Skin epidermis (tissue), 12 donors: Measurements from ENCODE around the gene TCOF1.

Source experiments
- H3K27ac ChIP-seq, 21 experiments: fragments of 200-600 bp; sonication (generic) in 11 of 21; one replicate each; pipeline ENCODE4 v1.5.0; 2020; ENCODE audit warnings: mild to moderate bottlenecking in 3 of 21, inconsistent platforms in 2 of 21, moderate library complexity in 2 of 21
- H3K4me3 ChIP-seq, 7 experiments: fragments of 200-600 bp; sonication (generic) in 2 of 7; one replicate each; pipeline ENCODE4 v1.5.0; 2020; ENCODE audit warnings: inconsistent platforms in 2 of 7, mild to moderate bottlenecking in 2 of 7, moderate library complexity in 1 of 7

Gene TCOF1, protein sequence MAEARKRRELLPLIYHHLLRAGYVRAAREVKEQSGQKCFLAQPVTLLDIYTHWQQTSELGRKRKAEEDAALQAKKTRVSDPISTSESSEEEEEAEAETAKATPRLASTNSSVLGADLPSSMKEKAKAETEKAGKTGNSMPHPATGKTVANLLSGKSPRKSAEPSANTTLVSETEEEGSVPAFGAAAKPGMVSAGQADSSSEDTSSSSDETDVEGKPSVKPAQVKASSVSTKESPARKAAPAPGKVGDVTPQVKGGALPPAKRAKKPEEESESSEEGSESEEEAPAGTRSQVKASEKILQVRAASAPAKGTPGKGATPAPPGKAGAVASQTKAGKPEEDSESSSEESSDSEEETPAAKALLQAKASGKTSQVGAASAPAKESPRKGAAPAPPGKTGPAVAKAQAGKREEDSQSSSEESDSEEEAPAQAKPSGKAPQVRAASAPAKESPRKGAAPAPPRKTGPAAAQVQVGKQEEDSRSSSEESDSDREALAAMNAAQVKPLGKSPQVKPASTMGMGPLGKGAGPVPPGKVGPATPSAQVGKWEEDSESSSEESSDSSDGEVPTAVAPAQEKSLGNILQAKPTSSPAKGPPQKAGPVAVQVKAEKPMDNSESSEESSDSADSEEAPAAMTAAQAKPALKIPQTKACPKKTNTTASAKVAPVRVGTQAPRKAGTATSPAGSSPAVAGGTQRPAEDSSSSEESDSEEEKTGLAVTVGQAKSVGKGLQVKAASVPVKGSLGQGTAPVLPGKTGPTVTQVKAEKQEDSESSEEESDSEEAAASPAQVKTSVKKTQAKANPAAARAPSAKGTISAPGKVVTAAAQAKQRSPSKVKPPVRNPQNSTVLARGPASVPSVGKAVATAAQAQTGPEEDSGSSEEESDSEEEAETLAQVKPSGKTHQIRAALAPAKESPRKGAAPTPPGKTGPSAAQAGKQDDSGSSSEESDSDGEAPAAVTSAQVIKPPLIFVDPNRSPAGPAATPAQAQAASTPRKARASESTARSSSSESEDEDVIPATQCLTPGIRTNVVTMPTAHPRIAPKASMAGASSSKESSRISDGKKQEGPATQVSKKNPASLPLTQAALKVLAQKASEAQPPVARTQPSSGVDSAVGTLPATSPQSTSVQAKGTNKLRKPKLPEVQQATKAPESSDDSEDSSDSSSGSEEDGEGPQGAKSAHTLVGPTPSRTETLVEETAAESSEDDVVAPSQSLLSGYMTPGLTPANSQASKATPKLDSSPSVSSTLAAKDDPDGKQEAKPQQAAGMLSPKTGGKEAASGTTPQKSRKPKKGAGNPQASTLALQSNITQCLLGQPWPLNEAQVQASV (N-terminal part only)

GRCh38 chr5:150357326-150358260 is at the start of gene TCOF1:
Gene TCOF1 (plus strand): TSS chr5:150357697. CDS start chr5:150357747, 50 bp downstream.
- Histone ChIP-seq H3K27ac (peak within 1 kb of the TSS; percentile 23 to 89 (median 80)), H3K4me3 (peak within 1 kb of the TSS; percentile 63 to 95 (median 86))

DNA sequence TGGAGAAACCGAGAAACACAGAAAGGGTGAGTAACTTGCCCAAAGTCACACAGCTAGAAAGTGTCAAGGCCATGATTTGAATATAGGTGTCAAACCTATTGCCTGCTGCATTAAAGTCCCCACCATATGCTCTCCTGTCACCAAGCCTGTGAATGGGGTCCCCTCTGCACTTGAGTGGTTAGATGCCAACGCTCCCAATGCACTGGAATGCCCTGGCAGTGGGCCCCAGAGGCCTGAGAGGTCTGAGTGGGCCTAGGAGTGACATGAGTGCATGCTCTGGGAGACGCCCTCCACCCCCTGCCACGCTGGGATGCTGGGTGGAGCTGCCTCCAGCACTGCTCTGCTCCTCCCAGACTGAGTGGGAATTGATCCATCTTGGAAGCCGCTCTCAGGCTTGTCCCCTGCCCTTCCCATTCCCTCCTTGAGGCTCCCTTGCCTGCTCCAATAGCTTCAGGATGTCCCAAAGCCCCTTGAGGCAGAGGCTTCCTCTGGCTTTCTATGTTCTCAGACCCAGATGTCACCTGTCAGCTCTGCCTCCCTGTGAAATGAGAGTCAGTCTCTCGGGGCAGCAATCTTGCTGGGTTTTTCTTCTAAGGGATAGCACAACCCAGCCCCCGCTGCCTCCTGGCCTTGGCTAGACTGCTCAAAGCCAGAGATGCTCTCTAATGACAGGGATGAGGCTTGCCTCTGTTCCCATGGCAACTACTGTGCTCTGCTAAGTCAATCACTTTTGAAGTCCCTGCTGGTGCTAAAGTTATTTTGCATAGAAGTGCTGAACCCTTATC is 48.2 kb upstream of the TCOF1 start:
- Histone ChIP-seq H3K4me3 (no peak overlapping the region), H3K27ac (no peak overlapping the region)

DNA sequence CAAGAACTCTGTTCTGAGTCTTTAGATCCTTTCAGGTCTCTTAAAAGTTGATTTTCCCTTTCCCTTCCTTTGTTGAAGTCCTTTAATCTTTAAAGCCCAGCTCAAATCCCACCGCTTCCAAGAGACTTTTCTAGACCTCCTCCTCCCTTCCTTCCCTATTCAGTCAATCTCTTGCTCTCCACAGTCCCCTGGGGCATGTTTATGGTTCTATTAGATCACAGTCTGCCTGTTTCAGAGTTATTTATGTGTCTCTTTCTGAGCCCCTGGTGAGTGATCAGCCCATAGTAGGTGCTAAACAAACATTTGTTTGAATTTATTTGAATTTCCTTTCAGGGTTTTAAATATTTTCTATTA is 47.6 kb upstream of the TCOF1 start:
- H3K4me3 ChIP-seq: no peak overlapping the region
- H3K27ac ChIP-seq: no peak overlapping the region

DNA sequence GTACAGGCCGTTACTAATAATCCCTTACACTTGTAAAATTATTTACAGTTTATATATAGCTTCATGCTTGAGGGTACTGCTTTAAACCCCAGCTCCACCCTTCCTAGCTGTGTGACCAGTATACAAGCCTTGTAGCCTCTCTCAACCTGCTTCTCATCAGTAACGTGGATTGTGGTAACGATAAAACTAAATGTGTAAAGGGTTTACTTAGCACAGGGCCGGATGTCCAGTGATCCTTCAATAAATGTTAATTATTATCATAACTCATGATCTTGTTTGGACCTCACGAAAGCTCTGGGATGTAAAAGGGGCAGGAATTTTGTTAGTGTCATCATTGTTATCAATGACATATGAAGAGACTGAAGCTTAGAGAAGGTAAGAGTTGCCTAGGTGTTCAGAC is 47.3 kb upstream of the TCOF1 start:
- Histone ChIP-seq H3K27ac (no peak overlapping the region), H3K4me3 (no peak overlapping the region)

DNA sequence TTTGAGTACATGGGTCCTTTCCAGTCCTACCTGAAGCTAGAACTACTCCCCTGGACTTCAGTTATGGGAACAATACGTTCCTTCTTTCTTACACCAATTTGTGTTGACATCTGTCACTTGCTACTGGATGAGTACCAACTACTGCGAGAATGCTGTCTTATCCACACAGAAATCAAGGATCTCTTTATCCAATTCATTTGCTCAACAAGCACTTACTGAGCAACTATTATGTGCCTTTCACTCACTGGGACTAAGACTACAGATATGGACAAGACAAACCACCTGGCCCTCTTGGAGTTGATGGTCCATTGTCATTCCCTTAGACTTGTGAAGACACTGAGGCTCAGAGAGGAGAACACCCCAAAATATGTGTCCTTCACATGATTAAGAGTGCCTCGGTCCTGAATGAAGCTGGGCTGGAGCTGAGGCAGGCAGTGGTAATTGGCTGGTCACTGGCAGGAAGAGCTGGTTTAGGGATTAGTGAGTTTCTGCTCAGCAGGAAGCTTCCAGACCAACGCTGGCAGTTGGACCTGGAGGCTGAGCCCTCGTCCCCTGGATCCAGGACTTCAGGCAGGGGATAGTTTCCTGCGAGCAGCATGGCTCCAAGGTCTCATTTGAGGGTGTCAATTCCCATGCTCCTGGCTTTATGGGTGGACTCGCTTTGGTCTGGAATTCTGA is 46.3 kb upstream of the TCOF1 start:
- H3K27ac ChIP-seq: no peak overlapping the region
- no peak overlapping the region for H3K4me3 ChIP-seq

DNA sequence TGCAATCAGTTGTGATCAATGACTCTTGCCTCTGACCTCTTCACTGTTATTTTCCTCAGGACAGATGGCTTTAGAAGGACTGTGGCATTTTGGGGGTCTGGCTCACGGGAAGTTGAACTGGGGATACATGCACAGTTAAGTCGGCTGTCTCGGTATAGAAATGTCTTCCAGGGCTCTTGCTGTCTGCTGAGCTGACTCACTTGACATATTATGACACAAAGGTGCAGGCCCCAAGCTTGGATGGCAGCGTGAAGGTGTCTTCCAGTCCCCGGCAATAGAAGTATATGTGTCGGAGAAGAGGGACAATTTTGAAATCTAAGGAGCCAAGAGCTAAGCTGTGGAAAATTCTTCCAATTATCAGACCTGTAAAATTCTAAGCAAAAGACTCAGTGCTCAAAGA is 45.0 kb upstream of the TCOF1 start:
- Histone ChIP-seq H3K4me3 (no peak overlapping the region), H3K27ac (no peak overlapping the region)

DNA sequence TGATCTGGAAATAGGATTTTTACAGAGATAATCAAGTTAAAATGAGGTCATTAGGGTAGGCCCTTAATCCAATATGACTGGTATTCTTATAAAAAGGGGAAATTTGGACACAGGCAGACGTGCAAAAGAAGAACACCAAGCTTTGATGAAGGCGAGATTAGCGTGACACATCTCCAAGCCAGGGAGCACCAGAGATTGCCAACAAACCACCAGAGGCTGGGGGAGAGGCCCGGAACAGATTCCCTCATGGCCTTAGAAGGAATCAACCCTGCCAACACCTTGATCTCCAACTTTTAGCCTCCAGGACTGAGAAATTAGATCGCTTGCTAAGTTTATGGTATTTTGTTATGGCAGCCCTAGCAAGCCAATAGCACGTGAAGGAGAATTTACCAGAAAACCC is 44.0 kb upstream of the TCOF1 start:
- Histone ChIP-seq H3K27ac (no peak overlapping the region), H3K4me3 (no peak overlapping the region)

DNA sequence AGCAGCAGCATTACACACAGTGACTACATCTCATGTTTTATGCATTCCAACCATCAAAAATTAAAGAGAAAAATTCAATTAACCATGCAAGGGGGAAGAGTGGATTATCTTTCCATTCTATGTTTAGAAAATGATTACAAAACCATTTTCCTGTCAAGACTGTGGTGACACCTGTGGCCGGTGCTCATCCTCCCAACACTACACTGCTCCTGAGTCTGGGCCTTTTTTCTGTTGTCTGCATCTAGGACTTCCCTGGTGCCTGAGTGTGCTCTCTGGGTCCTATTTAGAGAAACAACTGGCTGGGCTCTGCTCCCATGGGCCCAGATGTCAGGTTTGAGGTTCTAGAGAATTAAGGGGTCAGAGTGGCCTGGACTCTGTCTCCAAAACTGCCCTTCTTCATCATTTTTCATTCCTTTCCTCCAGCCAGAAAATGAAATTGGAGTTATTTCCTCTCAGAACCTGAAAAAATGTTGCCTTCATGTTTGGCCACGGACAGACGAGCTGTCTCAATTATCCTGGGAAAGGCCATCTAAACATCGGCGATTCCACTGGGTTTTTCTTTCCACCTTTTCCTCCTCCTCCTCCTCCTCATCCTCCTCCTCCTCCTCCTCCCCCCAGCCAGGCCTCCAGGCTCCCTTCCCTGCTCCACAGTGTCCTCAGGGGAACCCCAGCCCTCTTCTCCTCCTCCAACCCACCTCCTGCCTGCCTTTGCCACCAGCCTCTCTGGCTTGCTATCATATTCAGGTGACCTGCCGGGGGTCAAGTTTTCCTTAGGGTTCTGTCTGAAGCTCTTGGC is 43.4 kb upstream of the TCOF1 start:
- H3K4me3 ChIP-seq: no peak overlapping the region
- H3K27ac ChIP-seq: no peak overlapping the region

- Histone ChIP-seq H3K27ac (no peak overlapping the region), H3K4me3 (no peak overlapping the region)
Measured at GRCh38 chr5:150315245-150315644, 42.3 kb upstream of the TCOF1 start.

DNA sequence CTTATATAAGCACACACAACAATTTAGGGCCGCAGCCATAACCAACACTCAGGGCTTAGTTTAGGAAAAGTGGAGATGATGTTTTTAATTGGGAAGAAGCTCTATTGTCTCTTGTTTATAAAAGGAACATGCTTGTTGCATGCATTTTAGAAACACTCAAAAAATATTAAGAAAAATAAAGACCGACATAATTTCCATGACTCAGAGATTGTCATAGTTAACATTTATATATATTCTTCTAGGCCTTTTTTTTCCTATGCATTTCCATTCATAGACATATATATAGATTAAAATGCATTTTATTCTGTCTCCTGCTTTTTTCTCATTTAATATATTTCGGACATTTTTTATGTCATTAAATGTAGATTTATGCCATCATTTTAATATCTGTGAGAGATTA is 41.2 kb upstream of the TCOF1 start:
- H3K27ac ChIP-seq: peak overlapping the region in 2 of 21 experiments; percentile 54 to 68

GRCh38 chr5:150317048-150318003 is 40.2 kb upstream of the TCOF1 start:
- Histone ChIP-seq H3K4me3 (no peak overlapping the region), H3K27ac (peak overlapping the region in 8 of 21 experiments; percentile 2 to 70 (median 34))

More for the DNA sequence above, 41.2 kb upstream of the TCOF1 start:
- no peak overlapping the region for H3K4me3 ChIP-seq

GRCh38 chr5:150318613-150319483 is 38.6 kb upstream of the TCOF1 start:
- Histone ChIP-seq H3K27ac (peak overlapping the region in 8 of 21 experiments; percentile 12 to 71 (median 37)), H3K4me3 (no peak overlapping the region)

- H3K4me3 ChIP-seq: no peak overlapping the region
- peak overlapping the region in 5 of 21 experiments; percentile 31 to 71 (median 39) for H3K27ac ChIP-seq
Measured at GRCh38 chr5:150319484-150319790, 38.1 kb upstream of the TCOF1 start.

- Histone ChIP-seq H3K4me3 (no peak overlapping the region), H3K27ac (peak overlapping the region in 6 of 21 experiments; percentile 11 to 60 (median 29))
Measured at GRCh38 chr5:150320044-150320613, 37.4 kb upstream of the TCOF1 start.
